PC-3 (cell line): ENCODE data around the gene C21orf91. TPM values are rescaled to one million over a fixed set of nuclear protein-coding genes. Genes with fewer than 3 reads are reported as not detected.

Source experiments
- ATAC-seq: fragments of 200-7000 bp; cut with Tn5 transposase; 2 replicates; pipeline ENCODE4 v1.9.1; 2020; ENCODE audit warnings: mild to moderate bottlenecking, moderate library complexity
- BruUV-seq: library from RNA; stranded (reverse); fragments of 400-500 nt; replicated peaks from 2 replicates; lab custom pipeline; 2021; lab: Mats Ljungman, UMichigan
- CTCF ChIA-PET: fragments of 300-600 bp; sonication (Branson Sonifier 250); formaldehyde crosslinking; loops from one replicate; lab custom pipeline; 2022; ENCODE audit warnings: antibody characterized with exemption; lab: Charles Lee
- POLR2A ChIA-PET: fragments of 300-600 bp; sonication (Branson Sonifier 250); formaldehyde crosslinking; loops from one replicate; lab custom pipeline; 2022; ENCODE audit warnings: antibody characterized with exemption; ENCODE audit not compliant: unreplicated experiment; lab: Charles Lee
- DNase-seq: peaks from one replicate; pipeline ENCODE4 v3.0.0-alpha.2; 2015
- H2AFZ ChIP-seq: fragments of 300-600 bp; sonication (generic); 2 replicates; pipeline ENCODE4 v1.6.0; 2016; ENCODE audit warnings: antibody characterized with exemption, low read length
- H3F3A ChIP-seq: fragments of 300-600 bp; sonication (generic); one replicate; pipeline ENCODE4 v1.6.0; 2017; ENCODE audit warnings: antibody characterized with exemption, low read length, control low read depth, mild to moderate bottlenecking; ENCODE audit not compliant: unreplicated experiment
- H3K27ac ChIP-seq: fragments of 300-600 bp; sonication (generic); 2 replicates; pipeline ENCODE4 v1.5.1; 2016; ENCODE audit warnings: mild to moderate bottlenecking, low read length
- H3K27me3 ChIP-seq: fragments of 300-600 bp; sonication (generic); 2 replicates; pipeline ENCODE4 v1.6.1; 2016; ENCODE audit warnings: low read length, mixed read lengths
- H3K36me3 ChIP-seq: fragments of 300-600 bp; sonication (generic); 2 replicates; pipeline ENCODE4 v1.6.1; 2016; ENCODE audit warnings: low read depth, mixed run types, low read length, mixed read lengths
- H3K4me1 ChIP-seq: fragments of 300-600 bp; sonication (generic); 2 replicates; pipeline ENCODE4 v1.5.1; 2016; ENCODE audit warnings: low read length; ENCODE audit not compliant: insufficient read depth
- H3K4me2 ChIP-seq: fragments of 300-600 bp; sonication (generic); 2 replicates; pipeline ENCODE4 v1.6.0; 2016; ENCODE audit warnings: low read length
- H3K4me3 ChIP-seq: fragments of 300-600 bp; sonication (generic); 2 replicates; pipeline ENCODE4 v1.5.1; 2016; ENCODE audit warnings: mild to moderate bottlenecking, low read length, mixed read lengths
- H3K79me2 ChIP-seq: fragments of 300-600 bp; sonication (generic); 2 replicates; pipeline ENCODE4 v1.6.1; 2017; ENCODE audit warnings: low read length, mixed read lengths
- H3K9ac ChIP-seq: fragments of 300-600 bp; sonication (generic); 2 replicates; pipeline ENCODE4 v1.6.0; 2016; ENCODE audit warnings: mild to moderate bottlenecking, low read length
- H3K9me2 ChIP-seq: fragments of 300-600 bp; sonication (generic); replicated peaks from 2 replicates; pipeline ENCODE4 v1.6.1; 2016; ENCODE audit warnings: mixed run types, low read length, mixed read lengths
- H3K9me3 ChIP-seq: fragments of 300-600 bp; sonication (generic); 2 replicates; pipeline ENCODE4 v1.6.1; 2016; ENCODE audit warnings: low read length, mixed read lengths
- H4K20me1 ChIP-seq: fragments of 300-600 bp; sonication (generic); 2 replicates; pipeline ENCODE4 v1.6.1; 2016; ENCODE audit warnings: low read length, mixed read lengths
- CTCF ChIP-seq: fragments of 300-600 bp; sonication (generic); conservative IDR thresholded peaks from 2 replicates; pipeline ENCODE4 v1.5.1; 2017; ENCODE audit warnings: antibody characterized with exemption, low read depth, mild to moderate bottlenecking, low read length
- EZH2 ChIP-seq: fragments of 300-600 bp; sonication (generic); IDR thresholded peaks from one replicate; pipeline ENCODE4 v1.6.1; 2017; ENCODE audit warnings: antibody characterized with exemption, mild to moderate bottlenecking, low read length; ENCODE audit not compliant: unreplicated experiment
- EZH2phosphoT487 ChIP-seq: fragments of 300-600 bp; sonication (generic); IDR thresholded peaks from 2 replicates; pipeline ENCODE4 v1.6.1; 2018; ENCODE audit warnings: mild to moderate bottlenecking, antibody characterized with exemption, low read length, borderline replicate concordance
- intact Hi-C: fragments of 100-400 bp; cut with micrococcal nuclease; formaldehyde crosslinking; loops from 2 replicates; pipeline ENCODE4 v1.9.0; 2023
- total RNA-seq: library from RNA; depleted of rRNA; stranded (reverse); fragments of >200 nt; gene quantifications from 2 replicates; pipeline ENCODE4 v1.2.3, GENCODE V29; 2014

C21orf91 gene
- total RNA-seq, 1 experiment from 2014 or later = 7.7 TPM

- H3K36me3 ChIP-seq = no peaks in the 10 kb centered on the region
- no peak for DNase-seq
- no peaks in the 10 kb centered on the region for H4K20me1 ChIP-seq
- no peak overlapping the region for H3K4me2 ChIP-seq
- H3K9ac ChIP-seq = no peak overlapping the region
- no peak overlapping the region for H2AFZ ChIP-seq
- no peaks in the 10 kb centered on the region for H3K9me2 ChIP-seq
- no peak overlapping the region for H3K4me3 ChIP-seq
- TF ChIP-seq EZH2 (no peak), CTCF (no peak), EZH2phosphoT487 (no peak)
- H3F3A ChIP-seq = no peaks in the 10 kb centered on the region
- no peak overlapping the region for H3K27ac ChIP-seq
- H3K27me3 ChIP-seq = no peaks in the 10 kb centered on the region
- no peak for ATAC-seq
- no peaks in the 10 kb centered on the region for H3K9me3 ChIP-seq
- H3K4me1 ChIP-seq = peaks cover 5% of the 10 kb centered on the region
- ChIA-PET CTCF (no interaction called here), POLR2A (no interaction called here)
- peaks cover under 1% of the 10 kb centered on the region; the same call in 1 of the 2 replicates for H3K79me2 ChIP-seq
- intact Hi-C loops = no loop called here
- BruUV-seq = no TSS peak
These were observed 4.7 kb upstream of the C21orf91 start for GRCh38 chr21:17823846-17824245.

GRCh38 chr21:17821121-17821520, 2.0 kb upstream of the C21orf91 start:
- peaks cover 17% of the 10 kb centered on the region for H3K4me1 ChIP-seq
- DNase-seq (no peak), ATAC-seq (no peak)
- ChIA-PET POLR2A (interaction anchor here (0.6 kb wide), 1 partner anchor 9 kb away, joined by 4 read pairs; no protein-coding TSS in a partner anchor), CTCF (no interaction called here)
- H3F3A ChIP-seq = no peaks in the 10 kb centered on the region
- no peak overlapping the region for H3K4me2 ChIP-seq
- no peak overlapping the region for H2AFZ ChIP-seq
- no peaks in the 10 kb centered on the region for H3K9me2 ChIP-seq
- H3K27me3 ChIP-seq = no peaks in the 10 kb centered on the region
- H3K79me2 ChIP-seq = peaks cover 24% of the 10 kb centered on the region
- intact Hi-C loops = no loop called here
- no TSS peak for BruUV-seq
- no peak for TF ChIP-seq EZH2phosphoT487
- no peak for TF ChIP-seq EZH2
- no peak for TF ChIP-seq CTCF
- no peak overlapping the region for H3K9ac ChIP-seq
- H3K27ac ChIP-seq = no peak overlapping the region
- no peaks in the 10 kb centered on the region for H4K20me1 ChIP-seq
- H3K36me3 ChIP-seq = no peaks in the 10 kb centered on the region
- no peak overlapping the region for H3K4me3 ChIP-seq
- no peaks in the 10 kb centered on the region for H3K9me3 ChIP-seq

- H3K27me3 ChIP-seq = no peaks in the 10 kb centered on the region
- intact Hi-C loops = loop anchor here (1.0 to 10.0 kb wide), 3 partner anchors 51 to 209 kb away; no protein-coding TSS in a partner anchor
- H3K4me3 ChIP-seq = peak overlapping the region; percentile 86
- H3K9ac ChIP-seq = peak overlapping the region; percentile 78
- no peaks in the 10 kb centered on the region for H4K20me1 ChIP-seq
- BruUV-seq = TSS peak; percentile 44
- peak overlapping the region; percentile 85 for H3K4me2 ChIP-seq
- peaks cover 17% of the 10 kb centered on the region for H3K4me1 ChIP-seq
- ChIA-PET POLR2A (no interaction called here), CTCF (no interaction called here)
- DNase-seq (no peak), ATAC-seq (peak; percentile 6)
- peak overlapping the region; percentile 63; the same call in 1 of the 2 replicates for H3K27ac ChIP-seq
- H3K9me2 ChIP-seq = no peaks in the 10 kb centered on the region
- H3K79me2 ChIP-seq = peaks cover 24% of the 10 kb centered on the region
- H3F3A ChIP-seq = no peaks in the 10 kb centered on the region
- peak overlapping the region; percentile 75 for H2AFZ ChIP-seq
- no peaks in the 10 kb centered on the region for H3K9me3 ChIP-seq
- H3K36me3 ChIP-seq = peaks cover 3% of the 10 kb centered on the region; the same call in 1 of the 2 replicates
- no peak for TF ChIP-seq EZH2
- no peak for TF ChIP-seq CTCF
- no peak for TF ChIP-seq EZH2phosphoT487
These were observed 697 bp upstream of the C21orf91 start for GRCh38 chr21:17819877-17820229.
